Glomerular visceral epithelial cell (primary cell): ENCODE measurements around the gene CARM1.
"Not testable (repeated sequence)": the region's sequence is repeated elsewhere in the genome, so short reads cannot be mapped to it uniquely, and the experiment has no call there.

Experiments used
- DNase-seq: peaks from one replicate; pipeline ENCODE4 v3.0.0-alpha.2; 2016; ENCODE audit errors: extremely low spot score

The CARM1 gene

DNA sequence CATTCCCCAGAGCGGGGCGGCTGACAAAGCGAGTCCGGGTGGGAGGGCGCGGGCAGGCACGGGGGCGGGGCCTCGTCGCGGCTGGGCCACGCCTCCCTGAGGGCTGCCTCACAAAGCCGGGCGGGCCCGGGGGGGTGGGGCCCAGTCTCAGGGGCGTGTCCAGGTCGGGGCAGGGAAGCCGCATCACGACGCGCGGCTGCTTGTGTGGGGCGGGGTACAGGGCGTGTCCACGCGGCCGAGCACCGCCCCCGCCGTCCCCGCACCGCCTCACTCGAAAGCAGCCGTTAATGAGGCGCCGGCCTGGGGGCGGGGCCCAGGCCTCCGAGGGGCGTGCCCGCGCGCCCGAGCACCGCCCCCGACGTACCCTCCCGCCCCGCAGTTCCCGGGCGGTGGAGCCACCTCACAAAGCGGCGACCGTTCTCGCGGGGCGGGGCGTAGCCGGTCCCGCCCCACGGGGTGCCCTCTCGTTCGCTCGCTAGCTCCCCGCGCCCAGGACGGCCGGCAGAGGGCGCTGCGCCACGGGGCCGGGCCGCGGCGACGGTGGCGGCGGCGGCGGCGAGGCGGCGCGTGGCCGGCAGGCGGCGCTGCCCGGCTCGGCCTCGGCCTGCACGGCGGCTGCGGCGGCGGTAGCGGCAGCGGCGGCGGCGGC, at the start of gene CARM1:
Gene CARM1 (plus strand): TSS at position 599 of the 649 bp plus-strand sequence. CDS start 150 bp downstream, outside the sequence.
- DNase-seq, result peak; percentile 99

DNA sequence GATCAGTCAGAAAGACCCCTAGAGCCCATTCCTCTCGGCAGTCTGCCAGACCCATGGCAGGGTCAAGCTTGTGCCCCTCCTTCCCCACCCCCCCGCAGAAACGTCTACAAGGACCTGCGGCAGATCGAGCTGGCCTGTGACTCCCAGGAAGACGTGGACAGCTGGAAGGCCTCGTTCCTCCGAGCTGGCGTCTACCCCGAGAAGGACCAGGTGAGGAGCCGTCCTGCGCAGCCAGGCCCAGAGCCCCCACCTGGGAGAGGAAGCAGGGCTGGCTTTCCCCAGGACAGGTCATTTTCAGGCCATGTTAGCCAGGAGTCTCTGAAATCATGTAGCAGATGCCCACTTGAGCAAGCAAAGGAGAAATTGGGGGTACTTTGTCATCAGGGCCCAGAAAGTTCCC, 47.7 kb upstream of the CARM1 start:
- no peak for DNase-seq

DNA sequence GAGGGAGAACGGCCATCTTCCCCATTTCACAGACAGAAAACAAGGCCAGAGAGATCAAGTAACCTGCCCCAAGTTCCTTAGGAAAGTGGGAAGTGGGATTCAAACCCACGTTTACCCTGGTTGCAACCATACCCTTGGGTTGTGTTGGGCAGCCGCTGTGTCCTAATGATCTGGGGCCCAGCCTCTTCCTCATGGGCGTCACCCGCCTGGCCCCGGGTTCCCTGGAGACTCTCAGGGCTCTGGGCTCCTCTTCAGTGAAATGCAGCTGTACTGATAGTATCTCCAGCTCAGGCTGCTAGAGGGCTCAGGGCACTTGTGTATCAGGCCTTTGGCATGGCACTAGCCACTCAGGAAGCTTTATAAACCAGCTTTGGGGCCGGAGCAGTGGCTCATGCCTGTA, 45.1 kb upstream of the CARM1 start:
- DNase-seq, result no peak

DNA sequence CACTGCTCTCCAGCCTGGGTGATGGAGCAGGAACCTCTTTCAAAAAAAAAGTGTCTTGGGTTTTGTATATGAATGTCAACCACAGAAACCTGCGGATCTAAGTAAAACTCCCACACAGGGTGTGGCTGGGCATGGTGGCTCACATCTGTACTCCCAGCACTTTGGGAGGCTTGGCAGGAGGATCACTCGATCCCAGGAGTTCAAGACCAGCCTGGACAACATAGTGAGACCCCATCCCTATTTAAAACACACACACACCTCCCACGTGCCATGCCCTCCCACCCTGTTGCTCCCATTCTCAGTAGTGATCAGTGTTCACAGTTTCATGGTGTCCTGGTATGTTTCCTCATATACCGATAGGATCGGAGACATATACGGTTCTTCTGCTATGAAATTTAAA, 44.5 kb upstream of the CARM1 start:
- DNase-seq, result no peak

DNA sequence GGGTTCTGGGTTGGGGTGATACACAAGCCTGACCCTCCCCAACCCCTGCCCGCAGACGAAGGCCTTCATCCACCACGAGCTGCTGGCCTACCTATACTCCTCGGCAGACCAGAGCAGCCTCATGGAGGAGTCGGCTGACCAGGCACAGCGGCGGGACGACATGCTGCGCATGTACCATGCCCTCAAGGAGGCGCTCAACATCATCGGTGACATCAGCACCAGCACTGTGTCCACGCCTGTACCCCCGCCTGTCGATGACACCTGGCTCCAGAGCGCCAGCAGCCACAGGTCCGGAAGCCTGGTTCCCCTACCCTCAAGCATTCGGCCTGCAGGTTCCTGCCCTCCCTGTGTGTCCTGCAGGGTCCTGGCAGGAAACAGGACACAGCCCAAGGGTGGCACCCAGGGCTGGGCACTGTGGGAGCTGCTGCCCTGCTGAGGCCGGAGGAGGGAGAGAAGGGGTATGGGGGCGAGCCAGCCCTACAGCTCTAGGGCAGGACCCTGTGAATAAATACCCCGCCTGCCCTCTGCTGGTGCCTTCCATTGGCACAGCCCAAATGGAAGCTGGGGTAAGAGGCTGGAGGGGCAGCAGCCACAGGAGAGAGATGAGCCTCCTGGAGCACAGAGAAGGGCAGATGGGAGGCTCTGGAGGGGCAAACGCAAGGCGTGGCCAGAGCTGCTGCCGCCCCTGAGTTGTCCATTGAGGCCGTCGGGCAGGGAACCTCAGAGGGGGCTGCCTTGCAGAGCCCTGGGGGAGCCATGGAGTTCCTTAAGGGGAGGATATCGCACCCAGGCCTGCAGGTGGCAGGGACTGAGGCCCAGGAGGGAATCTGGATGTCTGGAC, 42.2 kb upstream of the CARM1 start:
- no peak for DNase-seq

DNA sequence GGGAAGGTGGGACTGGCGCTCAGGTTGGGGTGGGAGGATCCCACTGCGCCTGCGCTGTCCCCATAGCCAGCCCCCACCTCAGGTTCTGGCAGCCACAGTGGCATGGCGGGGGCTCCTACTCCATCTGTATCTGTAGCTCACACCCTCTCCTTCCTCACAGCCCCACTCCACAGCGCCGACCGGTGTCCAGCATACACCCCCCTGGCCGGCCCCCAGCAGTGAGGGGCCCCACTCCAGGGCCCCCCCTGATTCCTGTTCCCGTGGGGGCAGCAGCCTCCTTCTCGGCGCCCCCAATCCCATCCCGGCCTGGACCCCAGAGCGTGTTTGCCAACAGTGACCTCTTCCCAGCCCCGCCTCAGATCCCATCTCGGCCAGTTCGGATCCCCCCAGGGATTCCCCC, 41.4 kb upstream of the CARM1 start:
- no peak for DNase-seq

DNA sequence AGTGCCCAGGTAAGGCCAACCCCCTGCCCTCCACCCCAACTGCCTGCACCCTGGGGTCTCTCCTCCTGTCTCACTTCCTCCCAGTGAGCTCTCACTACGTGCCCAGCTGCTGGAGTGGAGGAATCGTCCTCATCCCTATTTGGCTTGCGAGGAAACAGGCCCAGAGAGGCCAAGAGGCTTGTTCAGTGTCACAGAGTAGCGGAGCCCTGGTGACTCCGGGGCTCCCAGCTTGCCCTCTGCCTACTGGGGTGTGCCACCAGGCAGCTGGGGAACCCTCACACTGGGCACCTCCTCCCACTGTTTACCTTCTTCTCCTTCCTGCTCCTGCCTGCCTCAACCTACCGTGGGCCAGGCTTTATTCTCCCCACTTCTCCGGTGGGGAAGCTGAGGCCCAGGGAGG, 41.0 kb upstream of the CARM1 start:
- no peak for DNase-seq

DNA sequence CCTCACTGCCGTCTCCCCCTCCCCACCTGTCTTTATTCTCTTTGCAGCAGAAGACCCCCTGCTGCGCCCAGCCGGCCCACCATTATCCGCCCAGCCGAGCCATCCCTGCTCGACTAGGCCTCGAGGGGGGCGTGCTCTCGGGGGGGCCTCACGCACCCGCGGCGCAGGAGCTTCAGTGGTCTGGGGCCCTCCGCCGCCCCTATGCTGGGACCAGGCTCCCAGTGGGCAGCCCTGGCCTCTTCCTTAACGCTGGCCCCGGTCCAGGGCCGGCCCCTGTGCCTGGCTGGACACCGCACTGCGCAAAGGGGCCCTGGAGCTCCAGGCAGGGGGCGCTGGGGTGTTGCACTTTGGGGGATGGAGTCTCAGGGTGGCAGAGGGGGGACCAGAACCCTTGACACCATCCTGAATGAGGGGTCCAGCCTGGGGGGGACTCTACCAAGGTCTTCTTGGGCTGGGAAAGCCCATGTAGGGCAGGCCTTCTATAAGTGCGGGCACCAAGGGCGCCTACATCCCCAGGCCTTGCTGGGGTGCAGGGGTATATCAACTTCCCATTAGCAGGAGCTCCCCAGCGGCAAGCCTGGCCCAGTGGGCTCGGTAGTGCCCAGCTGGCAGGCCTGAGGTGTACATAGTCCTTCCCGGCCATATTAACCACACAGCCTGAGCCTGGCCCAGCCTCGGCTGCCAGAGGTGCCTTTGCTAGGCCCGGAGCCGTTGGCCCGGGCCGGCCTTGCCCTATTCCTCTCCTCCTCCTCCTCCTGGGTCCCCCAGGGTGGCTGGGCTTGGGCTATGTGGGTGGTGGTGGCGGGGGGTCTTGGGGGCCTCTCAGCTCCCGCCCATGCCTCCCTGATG, 40.2 kb upstream of the CARM1 start:
- DNase-seq, result no peak

DNA sequence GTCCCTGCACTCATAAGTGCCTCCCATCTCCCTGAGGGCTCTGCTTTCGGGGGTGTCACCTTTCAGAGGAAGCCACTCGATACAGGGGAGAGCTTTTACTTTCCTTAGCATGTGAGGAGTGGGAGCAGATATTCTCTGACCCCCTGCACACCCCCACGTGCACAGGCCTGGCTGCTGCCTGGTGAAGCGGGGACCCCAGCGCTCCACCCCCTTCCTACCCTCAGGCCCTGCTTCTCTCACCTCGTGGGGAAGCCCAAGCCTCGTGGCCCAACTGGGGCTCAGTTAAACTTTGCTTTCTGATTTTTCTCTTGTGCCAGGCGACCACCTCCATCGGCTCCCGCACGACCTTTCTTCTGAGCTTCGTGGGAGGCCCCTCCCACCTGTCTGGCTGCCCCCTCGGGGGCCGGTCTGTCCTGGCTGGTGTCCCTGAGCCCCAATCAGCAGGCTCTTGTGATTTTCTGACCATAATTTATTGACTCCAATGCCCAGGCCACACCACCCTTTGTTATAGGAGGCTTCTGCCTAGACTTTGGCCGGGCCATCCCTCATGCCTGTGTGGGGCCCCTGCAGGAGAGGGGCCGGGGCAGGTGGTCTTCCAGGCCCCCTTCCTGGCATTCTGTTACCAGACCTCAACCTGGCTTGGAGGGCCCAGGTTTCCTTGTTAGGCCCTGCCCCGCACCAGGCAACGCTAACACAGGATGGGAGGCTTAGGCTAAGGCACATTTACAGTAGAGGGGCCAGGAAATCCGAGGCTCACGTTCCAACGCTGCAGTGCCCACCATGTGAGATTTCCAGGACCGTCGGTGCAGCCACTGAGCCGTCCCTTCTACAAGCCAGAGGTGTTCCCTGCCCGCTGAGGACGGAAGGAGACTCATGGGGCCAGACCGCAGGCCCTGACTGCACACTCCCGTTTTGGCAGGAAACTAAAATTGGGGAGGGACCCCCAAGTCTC, 39.1 kb upstream of the CARM1 start:
- DNase-seq, result no peak

DNA sequence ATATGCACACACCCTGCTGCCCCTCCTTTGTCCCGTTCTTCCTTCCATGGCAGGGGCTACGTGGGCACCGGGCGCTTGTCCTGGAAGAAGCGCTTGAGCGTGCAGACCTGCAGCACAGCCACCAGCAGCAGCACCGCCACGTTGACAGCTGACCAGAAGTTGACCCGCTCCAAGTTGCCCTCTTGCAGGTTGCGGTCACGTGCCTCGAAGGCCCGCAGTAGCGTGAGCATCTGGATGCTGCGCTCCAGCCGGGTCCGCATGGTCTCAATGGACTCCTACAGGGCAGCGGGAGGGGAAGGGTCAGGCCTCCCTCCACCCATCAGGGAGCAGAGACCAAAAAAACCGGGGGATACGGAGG, 38.4 kb upstream of the CARM1 start:
- no peak for DNase-seq

DNA sequence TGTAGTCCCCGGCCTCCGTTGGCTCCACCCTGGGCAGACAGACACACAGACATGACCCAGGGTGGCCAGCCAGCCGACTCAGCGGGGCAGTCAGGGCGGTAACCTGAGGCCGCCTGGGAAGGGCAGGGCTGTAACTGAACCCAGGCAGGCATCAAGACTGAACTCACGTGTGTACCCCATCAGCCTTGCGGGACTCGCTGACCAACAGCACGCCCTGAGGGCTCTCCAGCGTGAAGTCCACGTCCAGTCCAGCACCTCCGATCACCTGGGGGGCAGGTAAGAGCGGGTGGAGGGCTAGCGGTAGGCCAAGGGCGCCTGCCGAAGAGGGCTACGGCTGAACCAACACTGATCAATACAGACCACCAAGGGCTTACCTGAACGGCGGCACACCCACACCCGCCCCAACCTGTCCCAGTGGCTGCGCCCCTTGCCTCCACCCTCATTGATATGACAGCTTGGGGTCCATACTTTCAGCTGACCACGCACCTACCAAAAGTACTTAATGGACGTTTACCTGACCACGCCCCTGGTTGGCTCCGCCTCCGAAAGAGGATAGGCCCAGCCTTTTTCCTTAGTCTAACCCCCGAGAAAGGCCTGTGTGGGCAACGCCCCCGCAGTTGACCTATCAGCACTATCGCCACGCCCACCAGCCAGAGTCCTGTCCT, 36.1 kb upstream of the CARM1 start:
- DNase-seq, result peak; percentile 31

DNA sequence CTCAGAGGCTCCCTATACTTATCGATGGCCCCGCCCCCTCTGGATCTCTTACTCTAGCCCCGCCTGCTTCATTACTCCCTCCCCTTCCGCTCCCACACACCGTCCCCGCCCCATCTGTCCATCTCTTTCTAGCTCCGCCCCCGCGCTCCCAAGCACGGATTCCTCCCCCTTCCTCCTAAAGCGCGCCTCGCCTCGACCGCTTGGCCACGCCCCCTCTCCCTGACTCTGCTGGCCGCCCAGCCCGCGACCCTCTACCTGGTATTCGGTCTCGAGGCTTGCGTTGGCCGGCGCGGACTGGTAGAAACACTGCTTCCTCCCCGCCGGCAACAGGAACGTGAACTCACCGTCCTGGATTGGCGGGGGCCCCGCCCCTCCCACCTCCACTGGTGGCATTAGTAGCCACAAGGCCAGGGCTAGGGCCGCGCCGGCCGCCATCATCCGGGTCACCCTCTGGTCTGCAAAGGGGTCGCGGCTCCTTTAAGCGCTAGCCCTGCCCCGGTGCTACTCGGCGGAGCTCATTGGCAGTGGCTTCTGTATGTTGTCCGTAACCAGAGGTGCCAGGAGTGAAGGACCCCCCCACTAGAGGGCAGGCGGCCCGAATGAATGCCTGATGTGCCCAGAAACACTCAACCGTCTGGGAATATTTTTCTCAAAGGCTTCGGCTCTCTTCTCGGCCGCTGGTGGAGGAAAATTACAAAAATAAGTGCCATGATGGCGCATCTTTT, 35.4 kb upstream of the CARM1 start, which contains the start of gene TMED1:
Gene TMED1 (minus strand): TSS at position 459 of the 725 bp plus-strand sequence. CDS start 21 bp downstream, at position 438.
- peak; percentile 100 for DNase-seq

DNA sequence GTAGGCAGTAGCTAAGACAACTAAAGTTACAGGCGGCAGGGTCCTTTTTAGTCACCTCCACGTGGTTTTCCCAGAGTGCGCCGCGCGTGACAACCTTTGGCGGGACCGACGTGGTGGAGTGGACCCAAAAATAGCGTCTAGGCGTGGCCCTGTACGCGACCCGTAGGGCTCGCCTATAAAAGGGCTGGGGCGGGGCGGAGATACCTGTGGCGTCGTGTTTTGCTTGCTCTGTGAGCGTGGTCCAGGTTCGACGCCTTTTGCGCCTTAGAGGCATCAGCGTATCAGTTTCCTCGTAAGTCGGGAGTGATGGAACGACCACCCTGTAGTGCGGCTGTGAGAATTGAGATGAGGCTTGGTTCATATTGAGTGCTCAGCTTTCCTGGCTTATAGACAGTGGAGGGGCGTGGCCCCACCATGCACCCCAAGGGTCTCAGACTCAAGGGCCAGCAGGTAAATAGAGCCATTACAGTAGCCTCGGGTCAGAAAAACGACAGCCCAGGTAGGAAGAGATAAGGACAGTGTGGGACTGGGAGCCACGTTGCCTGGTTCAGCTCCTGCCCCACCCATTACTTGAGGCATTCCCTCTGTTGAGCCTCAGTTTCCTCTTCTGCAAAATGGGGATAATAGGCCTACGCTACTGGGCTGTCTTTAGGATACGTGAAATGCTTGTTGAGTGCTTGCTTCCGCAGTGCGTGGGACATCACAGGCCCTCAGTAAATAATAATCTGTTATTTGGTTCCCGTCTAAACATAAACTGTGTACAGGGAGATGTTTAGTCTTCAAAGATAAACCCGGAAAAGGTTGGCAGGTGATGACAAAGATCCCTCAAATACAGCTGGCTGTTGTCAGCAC, 34.6 kb upstream of the CARM1 start:
- peak; percentile 88 for DNase-seq

DNA sequence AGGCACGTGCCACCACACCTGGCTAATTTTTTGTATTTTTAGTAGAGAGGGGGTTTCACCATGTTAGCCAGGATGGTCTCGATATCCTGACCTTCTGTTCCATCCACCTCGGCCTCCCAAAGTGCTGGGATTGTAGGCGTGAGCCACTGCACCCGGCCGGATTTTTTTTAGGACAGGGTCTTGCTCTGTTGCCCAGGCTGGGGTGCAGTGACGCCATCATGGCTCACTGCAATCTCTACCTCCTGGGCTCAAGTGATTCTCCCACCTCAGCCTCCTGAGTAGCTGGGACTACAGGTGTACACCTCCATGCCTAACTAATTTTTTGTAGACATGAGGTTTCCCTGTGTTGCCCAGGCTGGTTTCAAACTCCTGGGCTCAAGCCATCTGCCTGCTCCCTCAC, 33.7 kb upstream of the CARM1 start:
- not testable (repeated sequence) for DNase-seq

DNA sequence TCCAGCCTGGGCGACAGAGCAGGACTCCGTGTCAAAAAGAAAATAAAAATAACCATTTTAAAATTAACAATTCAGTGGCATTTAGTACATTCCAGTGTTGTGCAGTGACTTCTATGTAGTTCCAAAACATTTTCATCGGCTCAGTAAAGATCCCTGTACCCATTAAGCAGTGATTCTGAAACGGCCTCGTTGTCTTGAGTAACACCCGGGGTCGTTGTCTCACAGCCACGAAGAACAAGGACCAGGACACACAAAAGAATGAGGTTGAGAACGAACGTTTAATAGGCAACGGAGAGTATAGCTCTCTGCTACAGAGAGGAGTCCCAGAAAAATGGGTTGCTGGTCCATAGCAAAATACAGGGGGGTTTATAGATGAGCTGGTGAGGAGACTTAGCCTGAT, 33.0 kb upstream of the CARM1 start:
- DNase-seq, result no peak

DNA sequence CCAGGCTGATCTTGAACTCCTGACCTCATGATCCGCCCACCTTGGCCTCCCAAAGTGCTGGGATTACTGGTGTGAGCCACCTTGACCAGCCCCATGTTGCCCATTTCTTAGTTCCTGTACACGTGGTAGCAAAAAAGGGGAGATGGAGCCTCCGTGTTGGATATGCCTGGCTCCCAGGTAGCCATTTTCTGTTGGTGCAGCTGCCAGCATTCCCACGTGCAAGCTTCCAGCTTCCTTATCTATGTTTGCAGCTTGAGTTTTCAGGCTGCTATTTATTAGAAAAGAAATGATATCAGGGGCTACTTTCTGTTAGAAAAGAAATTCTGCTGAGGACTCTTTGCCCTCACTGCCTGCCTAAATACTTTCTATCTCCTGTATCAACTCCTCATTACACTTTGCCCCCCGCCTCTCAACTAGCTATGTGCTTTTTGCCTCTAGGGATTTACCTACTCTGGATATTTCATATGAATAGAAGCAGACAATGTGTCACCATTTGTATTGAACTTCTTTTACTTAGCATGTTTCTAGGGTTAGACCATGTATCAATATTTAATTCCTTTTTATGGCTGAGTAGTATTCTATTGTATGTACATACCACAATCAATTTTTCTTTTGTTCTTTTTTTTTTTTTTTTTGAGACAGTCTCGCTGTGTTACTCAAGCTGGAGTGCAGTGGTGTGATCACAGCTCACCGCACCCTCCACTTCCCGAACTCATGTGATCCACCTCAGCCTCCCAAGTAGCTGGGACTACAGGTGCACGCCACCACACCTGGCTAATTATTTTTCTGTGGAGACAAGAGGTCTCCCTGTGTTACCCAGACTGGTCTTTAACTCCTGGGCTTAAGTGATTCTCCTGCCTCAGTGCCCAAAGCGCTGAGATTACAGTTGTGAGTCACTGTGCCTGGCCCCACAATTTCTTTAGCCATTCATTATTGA, 32.0 kb upstream of the CARM1 start:
- DNase-seq, result no peak

DNA sequence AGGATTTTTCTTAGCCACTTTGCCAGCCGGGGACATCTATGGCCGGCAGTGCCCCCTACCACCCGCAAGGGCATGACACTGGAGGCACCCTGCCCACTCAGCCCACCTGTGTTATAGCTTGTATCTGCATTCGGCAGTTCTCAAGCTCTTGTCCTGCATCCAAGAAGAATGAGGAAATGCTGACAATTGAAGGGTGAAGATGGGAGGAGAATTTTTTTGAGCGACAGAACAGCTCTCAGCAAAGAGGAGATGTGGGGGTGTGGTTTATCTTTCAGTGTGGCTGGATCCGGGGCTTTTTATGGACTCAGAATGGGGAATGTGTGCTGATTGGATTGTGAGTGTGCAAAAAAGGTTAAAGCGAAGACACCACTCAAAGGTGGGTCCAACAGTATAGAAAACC, 28.6 kb upstream of the CARM1 start:
- DNase-seq, result no peak
